Stimulated activated naive CD8-positive, alpha-beta T cell treated with anti-CD3 and anti-CD28 coated beads, Interleukin-15, Interleukin-2, amounts not matched to agents 100 ng/mL and 50 ng/mL, for 24 hours (primary cell): ENCODE results near the gene RAMACL.
"Not testable (repeated sequence)": the region's sequence is repeated elsewhere in the genome, so short reads cannot be mapped to it uniquely, and the experiment has no call there.

Experiments used
- H3K27ac Mint-ChIP-seq: one replicate; pipeline ENCODE4 v1.8.0; 2021; ENCODE audit warnings: mild to moderate bottlenecking, mixed read lengths
- H3K27me3 Mint-ChIP-seq: one replicate; pipeline ENCODE4 v1.8.0; 2021; ENCODE audit warnings: mixed read lengths
- H3K36me3 Mint-ChIP-seq: one replicate; pipeline ENCODE4 v1.8.0; 2021; ENCODE audit warnings: low read depth, mixed read lengths
- H3K4me1 Mint-ChIP-seq: one replicate; pipeline ENCODE4 v1.8.0; 2021; ENCODE audit warnings: low read depth, mixed read lengths
- H3K4me3 Mint-ChIP-seq: one replicate; pipeline ENCODE4 v1.8.0; 2021; ENCODE audit warnings: mild to moderate bottlenecking, mixed read lengths
- H3K9me3 Mint-ChIP-seq: one replicate; pipeline ENCODE4 v1.8.0; 2021; ENCODE audit warnings: mixed read lengths

The RAMACL gene

GRCh38 chr6:166592821-166593220 is 6.3 kb upstream of the RAMACL start:
- H3K4me3 Mint-ChIP-seq = no peak overlapping the region
- H3K27me3 Mint-ChIP-seq = no peaks in the 10 kb centered on the region
- H3K9me3 Mint-ChIP-seq = no peaks in the 10 kb centered on the region
- no peaks in the 10 kb centered on the region for H3K36me3 Mint-ChIP-seq
- peaks cover 20% of the 10 kb centered on the region for H3K4me1 Mint-ChIP-seq
- no peak overlapping the region for H3K27ac Mint-ChIP-seq

- H3K27me3 Mint-ChIP-seq = no peaks in the 10 kb centered on the region
- H3K36me3 Mint-ChIP-seq = no peaks in the 10 kb centered on the region
- H3K9me3 Mint-ChIP-seq = no peaks in the 10 kb centered on the region
- no peak overlapping the region for H3K4me3 Mint-ChIP-seq
- no peak overlapping the region for H3K27ac Mint-ChIP-seq
- peaks cover 24% of the 10 kb centered on the region for H3K4me1 Mint-ChIP-seq
Observed at GRCh38 chr6:166591961-166592520, 5.6 kb upstream of the RAMACL start.

- Mint-ChIP-seq H3K4me3 (no peak overlapping the region), H3K27ac (no peak overlapping the region), H3K36me3 (no peaks in the 10 kb centered on the region), H3K9me3 (no peaks in the 10 kb centered on the region), H3K4me1 (peaks cover 27% of the 10 kb centered on the region), H3K27me3 (no peaks in the 10 kb centered on the region)
Observed at GRCh38 chr6:166591026-166591425, 4.5 kb upstream of the RAMACL start.

GRCh38 chr6:166589786-166590574 is 3.5 kb upstream of the RAMACL start:
- Mint-ChIP-seq H3K4me1 (peaks cover 27% of the 10 kb centered on the region), H3K36me3 (no peaks in the 10 kb centered on the region), H3K27me3 (no peaks in the 10 kb centered on the region), H3K27ac (no peak overlapping the region), H3K9me3 (no peaks in the 10 kb centered on the region), H3K4me3 (no peak overlapping the region)

- Mint-ChIP-seq H3K27me3 (no peaks in the 10 kb centered on the region), H3K27ac (peak overlapping the region; percentile 61), H3K9me3 (no peaks in the 10 kb centered on the region), H3K4me3 (no peak overlapping the region), H3K4me1 (peaks cover 27% of the 10 kb centered on the region), H3K36me3 (no peaks in the 10 kb centered on the region)
Observed at GRCh38 chr6:166589337-166589731, 2.9 kb upstream of the RAMACL start.

- Mint-ChIP-seq H3K36me3 (no peaks in the 10 kb centered on the region), H3K4me1 (peaks cover 27% of the 10 kb centered on the region), H3K27ac (peak overlapping the region; percentile 61), H3K4me3 (no peak overlapping the region), H3K27me3 (no peaks in the 10 kb centered on the region), H3K9me3 (no peaks in the 10 kb centered on the region)
Observed at GRCh38 chr6:166588691-166589336, 2.3 kb upstream of the RAMACL start.

GRCh38 chr6:166587631-166588413 is 1.3 kb upstream of the RAMACL start:
- no peaks in the 10 kb centered on the region for H3K9me3 Mint-ChIP-seq
- H3K4me3 Mint-ChIP-seq = no peak overlapping the region
- H3K4me1 Mint-ChIP-seq = peaks cover 27% of the 10 kb centered on the region
- no peaks in the 10 kb centered on the region for H3K36me3 Mint-ChIP-seq
- no peaks in the 10 kb centered on the region for H3K27me3 Mint-ChIP-seq
- H3K27ac Mint-ChIP-seq = no peak overlapping the region

GRCh38 chr6:166584853-166585429 is 1.5 kb downstream of the RAMACL start:
- H3K9me3 Mint-ChIP-seq = no peaks in the 10 kb centered on the region
- no peaks in the 10 kb centered on the region for H3K36me3 Mint-ChIP-seq
- peaks cover 22% of the 10 kb centered on the region for H3K4me1 Mint-ChIP-seq
- no peaks in the 10 kb centered on the region for H3K27me3 Mint-ChIP-seq
- no peak overlapping the region for H3K27ac Mint-ChIP-seq
- H3K4me3 Mint-ChIP-seq = no peak overlapping the region

- H3K27me3 Mint-ChIP-seq = no peaks in the 10 kb centered on the region
- no peaks in the 10 kb centered on the region for H3K36me3 Mint-ChIP-seq
- H3K27ac Mint-ChIP-seq = no peak overlapping the region
- H3K4me1 Mint-ChIP-seq = peaks cover 14% of the 10 kb centered on the region
- H3K4me3 Mint-ChIP-seq = no peak overlapping the region
- no peaks in the 10 kb centered on the region for H3K9me3 Mint-ChIP-seq
Observed at GRCh38 chr6:166584155-166584554, 2.3 kb downstream of the RAMACL start.

- H3K27me3 Mint-ChIP-seq = no peaks in the 10 kb centered on the region
- peaks cover 7% of the 10 kb centered on the region for H3K4me1 Mint-ChIP-seq
- no peak overlapping the region for H3K27ac Mint-ChIP-seq
- H3K9me3 Mint-ChIP-seq = no peaks in the 10 kb centered on the region
- H3K36me3 Mint-ChIP-seq = peaks cover 4% of the 10 kb centered on the region
- H3K4me3 Mint-ChIP-seq = no peak overlapping the region
Observed at GRCh38 chr6:166583230-166583965, 3.1 kb downstream of the RAMACL start.

GRCh38 chr6:166582258-166582657 is 4.2 kb downstream of the RAMACL start:
- Mint-ChIP-seq H3K27me3 (no peaks in the 10 kb centered on the region), H3K4me3 (no peak overlapping the region), H3K36me3 (peaks cover 7% of the 10 kb centered on the region), H3K27ac (no peak overlapping the region), H3K4me1 (peaks cover 5% of the 10 kb centered on the region), H3K9me3 (peaks cover 4% of the 10 kb centered on the region)

- H3K4me3 Mint-ChIP-seq, H3K4me1 Mint-ChIP-seq, H3K27me3 Mint-ChIP-seq, H3K36me3 Mint-ChIP-seq, H3K27ac Mint-ChIP-seq, H3K9me3 Mint-ChIP-seq: not testable (repeated sequence)
Observed at GRCh38 chr6:166581801-166582200, 4.7 kb downstream of the RAMACL start.

- H3K4me1 Mint-ChIP-seq = no peaks in the 10 kb centered on the region
- H3K27me3 Mint-ChIP-seq = no peaks in the 10 kb centered on the region
- H3K36me3 Mint-ChIP-seq = peaks cover 14% of the 10 kb centered on the region
- no peak overlapping the region for H3K4me3 Mint-ChIP-seq
- H3K9me3 Mint-ChIP-seq = peaks cover 11% of the 10 kb centered on the region
- H3K27ac Mint-ChIP-seq = no peak overlapping the region
Observed at GRCh38 chr6:166581091-166581511, 5.4 kb downstream of the RAMACL start.
